HepG2 (cell line): ENCODE data around the gene HMBS. TPM values are rescaled to one million over a fixed set of nuclear protein-coding genes. Genes with fewer than 3 reads are reported as not detected.

Source experiments
- ATAC-seq: fragments of 200-7000 bp; cut with Tn5 transposase; 3 replicates; pipeline ENCODE4 v1.9.1; 2020; ENCODE audit warnings: mild to moderate bottlenecking, moderate library complexity
- BruUV-seq: library from RNA; stranded (reverse); fragments of 400-500 nt; replicated peaks from 2 replicates; lab custom pipeline; 2021; lab: Mats Ljungman, UMichigan
- CTCF ChIA-PET: fragments of 300-600 bp; formaldehyde crosslinking; extraction: SDS; loops from one replicate; lab custom pipeline; 2021; ENCODE audit warnings: low total read pairs, inconsistent platforms, low intra/inter-chr PET ratio; lab: Yijun Ruan, JAX
- POLR2A ChIA-PET: fragments of 350-600 bp; sonication (Branson Sonifier 250); formaldehyde crosslinking; loops from one replicate; lab custom pipeline; 2020; ENCODE audit warnings: antibody characterized with exemption, inconsistent platforms; lab: Yijun Ruan, JAX
- DNase-seq: peaks from one replicate; pipeline ENCODE4 v3.0.0-alpha.2; 2015; ENCODE audit warnings: low spot score
- FAIRE-seq: peaks from 3 replicates; lab custom pipeline; 2011; peaks lifted over from hg19 to GRCh38; lab: Jason Lieb, UNC
- H2AFZ ChIP-seq: one replicate; pipeline ENCODE4 v1.6.1; 2011; ENCODE audit warnings: low read length, inconsistent platforms
- H3K27ac ChIP-seq: fragments of 300-600 bp; 3 replicates; pipeline ENCODE4 v1.8.0; 2011; ENCODE audit warnings: mixed run types, mild to moderate bottlenecking, mixed read lengths, low read length, inconsistent platforms; ENCODE audit not compliant: insufficient read depth; ENCODE audit errors: extremely low read length
- H3K27me3 ChIP-seq, 2 experiments: fragments of 200-600 bp in 1 of 2; 2 replicates in 1 of 2; 3 replicates in 1 of 2; pipeline versions ENCODE4 v1.6.0 to v1.8.0; 2011; ENCODE audit warnings: low read length in 2 of 2, mild to moderate bottlenecking in 2 of 2, moderate library complexity in 2 of 2, inconsistent platforms in 1 of 2; ENCODE audit not compliant: insufficient read depth in 2 of 2, control insufficient read depth in 1 of 2
- H3K36me3 ChIP-seq, 2 experiments: fragments of 200-600 bp in 1 of 2; replicated peaks in 1 of 2; 2 replicates in 1 of 2; 3 replicates in 1 of 2; pipeline versions ENCODE4 v1.5.1 to v1.8.0; 2011; ENCODE audit warnings: low read length in 2 of 2, inconsistent platforms in 1 of 2; ENCODE audit not compliant: insufficient read depth in 2 of 2, control insufficient read depth in 1 of 2
- H3K4me1 ChIP-seq: 2 replicates; pipeline ENCODE4 v1.5.1; 2012; ENCODE audit warnings: low read length, inconsistent platforms; ENCODE audit not compliant: insufficient read depth
- H3K4me2 ChIP-seq: 2 replicates; pipeline ENCODE4 v1.6.0; 2011; ENCODE audit warnings: low read depth, low read length, inconsistent platforms
- H3K4me3 ChIP-seq, 3 experiments: fragments of 200-600 bp in 1 of 3; sonication (generic), shearing (Covaris generic) in 1 of 3; replicated peaks in 1 of 3; 2 replicates each; pipeline ENCODE4 v1.5.1; 2011 to 2016; ENCODE audit warnings: low read length in 3 of 3, inconsistent platforms in 2 of 3, low read depth in 2 of 3, mild to moderate bottlenecking in 2 of 3, control low read depth in 1 of 3, mixed read lengths in 1 of 3; ENCODE audit not compliant: insufficient read depth in 1 of 3
- H3K79me2 ChIP-seq: one replicate; pipeline ENCODE4 v1.6.1; 2011; ENCODE audit warnings: low read length, inconsistent platforms; ENCODE audit not compliant: insufficient read depth
- H3K9ac ChIP-seq: 2 replicates; pipeline ENCODE4 v1.6.0; 2011; ENCODE audit warnings: mild to moderate bottlenecking, low read depth, low read length, inconsistent platforms; ENCODE audit not compliant: insufficient read depth
- H3K9me3 ChIP-seq: 2 replicates; pipeline ENCODE4 v1.5.1; 2012; ENCODE audit warnings: mild to moderate bottlenecking, low read length
- H4K20me1 ChIP-seq: 2 replicates; pipeline ENCODE4 v1.6.0; 2011; ENCODE audit warnings: inconsistent platforms, mild to moderate bottlenecking, low read length, moderate library complexity; ENCODE audit not compliant: insufficient read depth
- ATF7-NPFF ChIP-seq: sonication (generic); formaldehyde crosslinking; IDR thresholded peaks from 2 replicates; pipeline ENCODE4 v1.8.1; 2023; ENCODE audit warnings: mild to moderate bottlenecking, low read depth, missing genetic modification reagents, moderate library complexity
- TAF1 ChIP-seq: sonication (generic); formaldehyde crosslinking; IDR thresholded peaks from 2 replicates; pipeline ENCODE4 v1.4.0; 2020; ENCODE audit warnings: missing genetic modification reagents
- ZNF101 ChIP-seq: sonication (generic); formaldehyde crosslinking; IDR thresholded peaks from 2 replicates; pipeline ENCODE4 v1.4.0; 2020; ENCODE audit warnings: mild to moderate bottlenecking, low read depth, missing genetic modification reagents, borderline replicate concordance
- WGBS: methylation state at CpG from one replicate; pipeline ENCODE4 v1.1.6; 2017; ENCODE audit warnings: low lambda C conversion rate; 5-methylcytosine and 5-hydroxymethylcytosine counted together
- in situ Hi-C: cut with HindIII; loops from 2 replicates; pipeline ENCODE4 v1.10.0; 2017; ENCODE audit warnings: low pct_unique_long_range_greater_than_20kb; ENCODE audit not compliant: extremely low pct_ligation_motif_present
- intact Hi-C: fragments of 100-400 bp; cut with micrococcal nuclease; formaldehyde crosslinking; loops from one replicate; pipeline ENCODE4 v1.10.0; 2022; ENCODE audit not compliant: unreplicated experiment
- polyA plus RNA-seq, 8 experiments: library from polyadenylated mRNA; depleted of rRNA in 3 of 8; stranded (reverse) in 7 of 8; unstranded in 1 of 8; fragments of >200 nt; fragmentation: Illumina TruSeq in 4 of 8; extraction: Trizol in 4 of 8; gene quantifications; 2 replicates each; pipeline versions ENCODE4 v1.2.1 to v1.2.3, GENCODE V29; 2011 to 2016; ENCODE audit warnings: low read depth in 4 of 8, missing spikeins in 1 of 8, mixed read lengths in 1 of 8; ENCODE audit not compliant: insufficient read depth in 1 of 8
- total RNA-seq, 5 experiments: library from RNA; depleted of rRNA; stranded (reverse); fragments of >200 nt; fragmentation: Illumina TruSeq; extraction: Trizol; gene quantifications; 2 replicates each; pipeline ENCODE4 v1.2.3, GENCODE V29; 2016; ENCODE audit warnings: low read depth in 1 of 5
- TF ChIP-seq, protein P1 (sequence below): sonication (generic); formaldehyde crosslinking; IDR thresholded peaks from 2 replicates; pipeline ENCODE4 v1.4.0; 2020; ENCODE audit warnings: missing genetic modification reagents
- TF ChIP-seq, protein P2 (sequence below): sonication (generic); formaldehyde crosslinking; IDR thresholded peaks from 2 replicates; pipeline ENCODE4 v1.8.1; 2023; ENCODE audit warnings: mild to moderate bottlenecking, missing genetic modification reagents
- TF ChIP-seq, protein P3 (sequence below): sonication (generic); formaldehyde crosslinking; IDR thresholded peaks from 2 replicates; pipeline ENCODE4 v1.8.1; 2023; ENCODE audit warnings: missing genetic modification reagents, mild to moderate bottlenecking, borderline replicate concordance
- TF ChIP-seq, protein P4 (sequence below): sonication (generic); formaldehyde crosslinking; IDR thresholded peaks from 2 replicates; pipeline ENCODE4 v1.5.0; 2020; ENCODE audit warnings: mild to moderate bottlenecking, missing genetic modification reagents

Gene HMBS
- total and polyA plus RNA-seq, 2 of the 13 experiments (the other 11 are each of a cell fraction or from before 2014, with no cell fraction given): 9.4 to 46.9 TPM

DNA sequence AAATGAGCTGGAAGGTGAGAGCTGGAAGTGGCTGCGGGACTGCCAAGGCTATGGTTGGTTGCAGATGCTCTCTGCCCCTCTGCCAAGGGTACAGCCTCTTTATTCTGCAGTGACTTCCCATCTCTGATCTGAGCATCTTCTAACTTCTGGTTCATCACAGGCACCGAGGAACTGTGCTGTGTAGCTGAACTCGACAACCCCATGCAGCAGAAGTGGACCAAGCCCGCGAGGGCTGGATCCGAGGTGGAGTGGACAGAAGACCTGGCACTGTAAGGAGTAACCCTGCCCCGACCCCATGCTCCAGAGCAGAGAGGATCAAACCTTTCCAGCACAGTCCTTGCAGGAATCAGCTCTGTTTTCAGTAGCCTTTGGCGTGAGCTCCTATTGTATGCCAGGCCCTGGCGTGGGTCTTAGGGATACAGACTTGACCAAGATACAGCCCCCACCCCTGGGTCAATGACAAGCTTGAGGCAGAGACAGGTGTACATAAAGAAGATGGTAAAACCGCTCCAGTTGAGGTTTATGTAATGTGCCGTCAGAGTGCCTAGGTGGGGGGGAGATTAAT, 26.8 kb downstream of the HMBS start:
- H4K20me1 ChIP-seq: no peaks in the 10 kb centered on the region
- no peaks in the 10 kb centered on the region for H3K9me3 ChIP-seq
- no peak overlapping the region for H3K4me3 ChIP-seq
- WGBS: 95% methylated on average over 11 of the region's 11 CpGs
- no peaks in the 10 kb centered on the region for H3K79me2 ChIP-seq
- FAIRE-seq (no peak), DNase-seq (no peak), ATAC-seq (no peak)
- H3K36me3 ChIP-seq: peaks cover 14 to 34% of the 10 kb centered on the region in 2 experiments
- no peak overlapping the region for H3K27ac ChIP-seq
- in situ Hi-C loops (no loop called here), intact Hi-C loops (no loop called here)
- H3K4me1 ChIP-seq: peaks cover 22% of the 10 kb centered on the region
- H3K27me3 ChIP-seq: no peaks in the 10 kb centered on the region; a peak in 1 of 5 replicates
- BruUV-seq: no TSS peak
- TF ChIP-seq, protein P1, sequence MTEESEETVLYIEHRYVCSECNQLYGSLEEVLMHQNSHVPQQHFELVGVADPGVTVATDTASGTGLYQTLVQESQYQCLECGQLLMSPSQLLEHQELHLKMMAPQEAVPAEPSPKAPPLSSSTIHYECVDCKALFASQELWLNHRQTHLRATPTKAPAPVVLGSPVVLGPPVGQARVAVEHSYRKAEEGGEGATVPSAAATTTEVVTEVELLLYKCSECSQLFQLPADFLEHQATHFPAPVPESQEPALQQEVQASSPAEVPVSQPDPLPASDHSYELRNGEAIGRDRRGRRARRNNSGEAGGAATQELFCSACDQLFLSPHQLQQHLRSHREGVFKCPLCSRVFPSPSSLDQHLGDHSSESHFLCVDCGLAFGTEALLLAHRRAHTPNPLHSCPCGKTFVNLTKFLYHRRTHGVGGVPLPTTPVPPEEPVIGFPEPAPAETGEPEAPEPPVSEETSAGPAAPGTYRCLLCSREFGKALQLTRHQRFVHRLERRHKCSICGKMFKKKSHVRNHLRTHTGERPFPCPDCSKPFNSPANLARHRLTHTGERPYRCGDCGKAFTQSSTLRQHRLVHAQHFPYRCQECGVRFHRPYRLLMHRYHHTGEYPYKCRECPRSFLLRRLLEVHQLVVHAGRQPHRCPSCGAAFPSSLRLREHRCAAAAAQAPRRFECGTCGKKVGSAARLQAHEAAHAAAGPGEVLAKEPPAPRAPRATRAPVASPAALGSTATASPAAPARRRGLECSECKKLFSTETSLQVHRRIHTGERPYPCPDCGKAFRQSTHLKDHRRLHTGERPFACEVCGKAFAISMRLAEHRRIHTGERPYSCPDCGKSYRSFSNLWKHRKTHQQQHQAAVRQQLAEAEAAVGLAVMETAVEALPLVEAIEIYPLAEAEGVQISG (CRISPR knock-in tag): no peak
- POLR2A ChIA-PET: interaction anchor here (1.8 kb wide), 1 partner anchor 10 kb away, joined by 6 read pairs; the partner anchor contains the start of gene HINFP
- CTCF ChIA-PET: no interaction called here
- H2AFZ ChIP-seq: no peak overlapping the region
- H3K4me2 ChIP-seq: no peak overlapping the region
- H3K9ac ChIP-seq: no peak overlapping the region

DNA sequence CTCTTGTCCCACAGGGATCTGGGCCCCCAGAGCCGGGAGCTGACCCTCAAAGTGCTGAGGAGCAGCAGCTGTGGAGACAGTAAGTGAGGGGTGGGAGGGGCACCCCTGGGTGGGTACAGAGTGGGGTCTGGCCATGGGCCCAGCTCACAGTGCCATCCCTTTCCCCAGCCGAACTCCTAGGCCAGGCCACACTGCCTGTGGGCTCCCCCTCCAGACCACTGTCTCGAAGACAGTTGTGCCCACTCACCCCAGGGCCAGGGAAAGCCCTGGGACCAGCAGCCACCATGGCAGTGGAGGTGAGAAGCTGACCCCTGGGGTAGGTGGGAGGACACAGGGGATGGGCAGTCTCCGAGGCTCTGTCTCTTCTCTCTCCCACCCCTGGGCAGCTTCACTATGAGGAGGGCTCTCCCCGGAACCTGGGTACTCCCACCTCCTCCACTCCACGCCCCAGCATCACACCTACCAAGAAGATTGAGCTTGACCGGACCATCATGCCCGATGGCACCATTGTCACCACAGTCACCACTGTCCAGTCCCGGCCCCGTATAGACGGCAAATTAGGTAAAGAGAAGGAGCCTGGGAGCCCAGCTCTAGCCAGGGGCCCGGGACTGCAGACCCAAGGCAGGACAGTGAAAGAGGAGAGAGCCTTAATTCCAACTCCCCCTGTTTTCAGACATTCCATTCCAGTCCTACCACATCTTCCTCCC, 27.8 kb downstream of the HMBS start:
- Histone ChIP-seq H3K9me3 (no peaks in the 10 kb centered on the region), H4K20me1 (no peaks in the 10 kb centered on the region), H3K36me3 (peaks cover 14 to 34% of the 10 kb centered on the region in 2 experiments), H3K4me2 (no peak overlapping the region), H2AFZ (no peak overlapping the region), H3K27me3 (no peaks in the 10 kb centered on the region), H3K4me3 (no peak overlapping the region), H3K4me1 (peaks cover 18% of the 10 kb centered on the region), H3K9ac (no peak overlapping the region), H3K79me2 (no peaks in the 10 kb centered on the region), H3K27ac (no peak overlapping the region)
- no peak for FAIRE-seq
- ChIA-PET CTCF (no interaction called here), POLR2A (interaction anchor here (1.1 to 1.8 kb wide), 3 partner anchors 9 to 18 kb away, joined by 3 to 6 read pairs (median 3); partner anchors contain the start of gene HINFP)
- BruUV-seq: no TSS peak
- no peak for ATAC-seq
- intact Hi-C loops: no loop called here
- DNase-seq: no peak
- in situ Hi-C loops: no loop called here
- 95% methylated on average over 10 of the region's 12 CpGs for WGBS
- TF ChIP-seq, protein P2, sequence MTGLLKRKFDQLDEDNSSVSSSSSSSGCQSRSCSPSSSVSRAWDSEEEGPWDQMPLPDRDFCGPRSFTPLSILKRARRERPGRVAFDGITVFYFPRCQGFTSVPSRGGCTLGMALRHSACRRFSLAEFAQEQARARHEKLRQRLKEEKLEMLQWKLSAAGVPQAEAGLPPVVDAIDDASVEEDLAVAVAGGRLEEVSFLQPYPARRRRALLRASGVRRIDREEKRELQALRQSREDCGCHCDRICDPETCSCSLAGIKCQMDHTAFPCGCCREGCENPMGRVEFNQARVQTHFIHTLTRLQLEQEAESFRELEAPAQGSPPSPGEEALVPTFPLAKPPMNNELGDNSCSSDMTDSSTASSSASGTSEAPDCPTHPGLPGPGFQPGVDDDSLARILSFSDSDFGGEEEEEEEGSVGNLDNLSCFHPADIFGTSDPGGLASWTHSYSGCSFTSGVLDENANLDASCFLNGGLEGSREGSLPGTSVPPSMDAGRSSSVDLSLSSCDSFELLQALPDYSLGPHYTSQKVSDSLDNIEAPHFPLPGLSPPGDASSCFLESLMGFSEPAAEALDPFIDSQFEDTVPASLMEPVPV (CRISPR knock-in tag): no peak
- TF ChIP-seq ZNF101 (no peak), TAF1 (CRISPR knock-in tag) (no peak), ATF7-NPFF (CRISPR knock-in tag) (no peak)
- TF ChIP-seq, protein P3, sequence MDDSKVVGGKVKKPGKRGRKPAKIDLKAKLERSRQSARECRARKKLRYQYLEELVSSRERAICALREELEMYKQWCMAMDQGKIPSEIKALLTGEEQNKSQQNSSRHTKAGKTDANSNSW: no peak
- TF ChIP-seq, protein P4, sequence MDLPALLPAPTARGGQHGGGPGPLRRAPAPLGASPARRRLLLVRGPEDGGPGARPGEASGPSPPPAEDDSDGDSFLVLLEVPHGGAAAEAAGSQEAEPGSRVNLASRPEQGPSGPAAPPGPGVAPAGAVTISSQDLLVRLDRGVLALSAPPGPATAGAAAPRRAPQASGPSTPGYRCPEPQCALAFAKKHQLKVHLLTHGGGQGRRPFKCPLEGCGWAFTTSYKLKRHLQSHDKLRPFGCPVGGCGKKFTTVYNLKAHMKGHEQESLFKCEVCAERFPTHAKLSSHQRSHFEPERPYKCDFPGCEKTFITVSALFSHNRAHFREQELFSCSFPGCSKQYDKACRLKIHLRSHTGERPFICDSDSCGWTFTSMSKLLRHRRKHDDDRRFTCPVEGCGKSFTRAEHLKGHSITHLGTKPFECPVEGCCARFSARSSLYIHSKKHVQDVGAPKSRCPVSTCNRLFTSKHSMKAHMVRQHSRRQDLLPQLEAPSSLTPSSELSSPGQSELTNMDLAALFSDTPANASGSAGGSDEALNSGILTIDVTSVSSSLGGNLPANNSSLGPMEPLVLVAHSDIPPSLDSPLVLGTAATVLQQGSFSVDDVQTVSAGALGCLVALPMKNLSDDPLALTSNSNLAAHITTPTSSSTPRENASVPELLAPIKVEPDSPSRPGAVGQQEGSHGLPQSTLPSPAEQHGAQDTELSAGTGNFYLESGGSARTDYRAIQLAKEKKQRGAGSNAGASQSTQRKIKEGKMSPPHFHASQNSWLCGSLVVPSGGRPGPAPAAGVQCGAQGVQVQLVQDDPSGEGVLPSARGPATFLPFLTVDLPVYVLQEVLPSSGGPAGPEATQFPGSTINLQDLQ (CRISPR knock-in tag): no peak
